Astrocyte of the cerebellum (primary cell): ENCODE results near the gene ABCC3.

Experiments
- DNase-seq: peaks from one replicate; pipeline ENCODE4 v3.0.0-alpha.2; 2011; ENCODE audit warnings: low read depth
- H3K4me3 ChIP-seq: 2 replicates; pipeline ENCODE4 v1.5.1; 2011; ENCODE audit warnings: mild to moderate bottlenecking, low read depth, low read length, moderate library complexity
- CTCF ChIP-seq: IDR thresholded peaks from 2 replicates; pipeline ENCODE4 v1.5.1; 2012; ENCODE audit warnings: low read length, low read depth, moderate library complexity, mild to moderate bottlenecking; ENCODE audit errors: missing control alignments
- in situ Hi-C: cut with HindIII; loops from 2 replicates; pipeline ENCODE4 v1.10.0; 2017; ENCODE audit warnings: low sequenced_read_pairs

The ABCC3 gene

DNA sequence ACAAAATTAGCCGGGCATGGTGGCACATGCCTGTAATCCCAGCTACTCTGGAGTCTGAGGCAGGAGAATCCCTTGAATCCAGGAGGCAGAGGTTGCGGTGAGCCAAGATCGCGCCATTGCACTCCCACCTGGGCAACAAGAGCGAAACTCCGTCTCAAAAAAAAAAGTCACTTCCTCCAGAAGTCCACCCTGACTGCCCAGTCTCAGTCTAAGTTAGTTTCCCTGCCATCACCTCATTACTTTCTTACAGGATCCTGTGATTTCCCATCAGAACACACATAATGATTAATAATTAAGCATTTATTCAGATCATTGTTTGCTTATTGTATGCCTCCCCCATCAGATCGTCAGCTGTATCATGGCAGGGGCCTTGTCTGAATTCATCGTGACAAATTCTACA lies 31.6 kb downstream of the ABCC3 start:
- in situ Hi-C loops = no loop called here
- TF ChIP-seq CTCF = no peak
- no peak for DNase-seq
- H3K4me3 ChIP-seq = no peak overlapping the region

GRCh38 chr17:50667259-50668024 lies 32.8 kb downstream of the ABCC3 start:
- in situ Hi-C loops = no loop called here
- H3K4me3 ChIP-seq = no peak overlapping the region
- TF ChIP-seq CTCF = no peak
- no peak for DNase-seq

DNA sequence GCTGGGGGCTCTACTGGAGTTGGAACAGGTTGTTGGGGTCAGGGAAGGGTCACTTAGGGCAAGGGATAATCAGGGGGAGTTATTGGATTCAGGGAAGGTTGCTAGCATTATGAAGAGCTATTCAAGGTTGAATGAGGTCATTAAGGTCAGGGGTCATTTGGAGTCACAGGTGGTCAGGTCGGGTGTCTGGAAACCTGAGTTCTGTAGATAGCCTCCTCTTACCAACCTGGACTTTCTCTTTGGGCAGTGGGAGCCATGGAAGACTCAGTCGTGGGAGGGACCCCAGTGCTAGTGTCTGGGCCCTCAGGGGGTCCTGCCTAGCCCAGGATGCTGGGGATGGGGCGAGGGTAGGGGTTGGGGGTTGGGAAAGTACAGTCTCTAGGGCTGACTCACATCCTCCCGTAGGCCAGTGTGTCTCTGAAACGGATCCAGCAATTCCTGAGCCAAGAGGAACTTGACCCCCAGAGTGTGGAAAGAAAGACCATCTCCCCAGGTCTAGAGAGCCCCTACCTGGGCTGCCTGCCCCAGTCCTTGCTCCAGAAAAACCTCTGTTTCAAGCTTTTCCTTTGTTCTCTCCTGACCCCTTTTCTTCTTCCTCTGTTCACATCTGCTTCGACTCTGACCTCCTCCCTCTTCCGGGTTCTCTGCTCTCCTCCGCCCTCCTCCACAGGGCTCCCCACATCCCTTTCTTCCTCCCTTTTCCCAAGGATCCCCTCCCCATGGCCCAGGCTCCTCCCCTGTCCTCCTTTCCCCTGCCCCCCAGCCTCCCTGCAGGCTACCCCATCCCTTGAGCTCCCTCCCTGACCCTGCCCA lies 33.5 kb downstream of the ABCC3 start:
- TF ChIP-seq CTCF = no peak
- H3K4me3 ChIP-seq = no peak overlapping the region
- in situ Hi-C loops = no loop called here
- no peak for DNase-seq

- DNase-seq = no peak
- in situ Hi-C loops = no loop called here
- no peak overlapping the region for H3K4me3 ChIP-seq
- no peak for TF ChIP-seq CTCF
These were observed 34.3 kb downstream of the ABCC3 start for GRCh38 chr17:50668838-50669581.

DNA sequence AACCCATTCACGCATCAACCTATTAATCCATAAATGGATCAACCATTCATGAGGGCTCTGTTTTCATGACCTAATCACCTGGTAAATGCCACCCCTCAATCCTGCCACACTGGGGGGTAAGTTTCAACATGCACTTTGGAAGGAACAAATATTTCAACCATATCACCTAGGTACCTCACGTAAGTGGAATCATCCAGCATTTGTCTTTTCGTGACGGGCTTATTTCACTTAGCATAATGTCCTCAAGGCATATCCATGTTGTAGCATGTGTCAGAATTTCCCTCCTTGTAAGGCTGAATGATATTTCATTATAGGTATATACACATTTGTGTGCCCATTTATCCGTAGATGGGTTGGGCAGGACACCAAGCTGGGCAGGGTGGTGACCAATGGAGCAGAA lies 37.4 kb downstream of the ABCC3 start:
- no peak for DNase-seq
- in situ Hi-C loops = no loop called here
- no peak for TF ChIP-seq CTCF

DNA sequence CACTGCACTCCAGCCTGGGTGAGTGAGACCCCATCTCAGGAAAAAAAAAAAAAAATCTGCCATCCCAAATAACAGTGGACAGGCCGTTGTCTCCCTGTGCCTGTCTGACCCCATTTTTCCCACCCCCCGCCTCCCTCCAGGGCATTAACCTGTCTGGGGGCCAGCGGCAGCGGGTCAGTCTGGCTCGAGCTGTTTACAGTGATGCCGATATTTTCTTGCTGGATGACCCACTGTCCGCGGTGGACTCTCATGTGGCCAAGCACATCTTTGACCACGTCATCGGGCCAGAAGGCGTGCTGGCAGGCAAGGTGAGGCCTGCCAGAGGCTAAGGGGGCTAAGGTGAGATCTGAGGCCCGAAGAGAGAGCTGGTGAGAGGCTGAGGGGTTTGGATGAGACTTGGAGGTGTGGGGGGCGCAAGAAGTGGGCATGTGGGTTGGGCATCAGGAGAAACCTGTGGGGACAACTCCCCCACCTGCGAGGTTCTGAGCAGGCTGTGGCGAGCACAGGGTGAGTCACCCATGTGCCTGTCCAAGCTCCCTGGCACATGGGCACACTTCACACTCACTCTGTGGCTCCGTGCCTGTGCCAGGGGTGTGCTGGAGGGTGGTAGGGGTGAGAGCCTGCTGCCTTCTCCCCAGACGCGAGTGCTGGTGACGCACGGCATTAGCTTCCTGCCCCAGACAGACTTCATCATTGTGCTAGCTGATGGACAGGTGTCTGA lies 38.3 kb downstream of the ABCC3 start:
- in situ Hi-C loops = no loop called here
- no peak for TF ChIP-seq CTCF
- no peak for DNase-seq
- H3K4me3 ChIP-seq = no peak overlapping the region

More for the DNA sequence above, 37.4 kb downstream of the ABCC3 start:
- no peak overlapping the region for H3K4me3 ChIP-seq
